CMK (cell line): ENCODE measurements around the gene SULT2B1.
"Not testable (repeated sequence)": the region's sequence is repeated elsewhere in the genome, so short reads cannot be mapped to it uniquely, and the experiment has no call there.

ENCODE experiments used
- DNase-seq: peaks from one replicate; pipeline ENCODE4 v3.0.0-alpha.2; 2010; ENCODE audit warnings: low read depth

SULT2B1 gene

DNA sequence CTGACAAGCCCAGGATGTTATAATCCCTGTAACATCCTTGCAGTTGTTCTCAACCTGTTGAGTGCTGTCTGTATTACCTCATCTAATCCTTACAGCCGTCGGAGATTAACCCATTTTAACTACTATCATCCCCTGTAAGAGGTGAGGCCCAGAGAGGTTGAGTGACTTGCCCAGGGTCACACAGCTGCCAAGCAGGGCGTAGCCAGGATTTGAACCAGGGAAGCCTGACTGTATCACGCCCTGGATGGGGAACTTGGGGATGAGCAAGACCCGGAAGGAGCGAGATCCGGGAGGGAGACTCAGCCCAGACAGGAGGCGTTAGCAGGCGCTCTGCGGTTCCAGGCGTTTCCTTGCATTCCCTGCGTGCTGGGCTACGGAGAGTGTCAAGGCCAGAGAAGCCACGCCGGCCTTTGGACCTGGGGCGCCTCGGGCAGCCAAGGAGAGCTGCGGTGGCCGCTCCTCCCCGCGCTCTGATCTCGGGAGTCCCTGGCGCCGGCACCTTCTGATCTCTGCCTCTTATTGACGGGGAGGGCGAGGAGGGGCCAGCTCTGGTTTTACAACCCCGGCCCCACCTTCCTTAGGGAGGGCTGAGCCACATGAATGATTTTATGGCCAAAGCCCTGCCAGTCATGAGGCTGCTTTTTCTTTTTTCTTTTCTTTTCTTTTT, 6.2 kb downstream of the SULT2B1 start:
- no peak for DNase-seq

DNA sequence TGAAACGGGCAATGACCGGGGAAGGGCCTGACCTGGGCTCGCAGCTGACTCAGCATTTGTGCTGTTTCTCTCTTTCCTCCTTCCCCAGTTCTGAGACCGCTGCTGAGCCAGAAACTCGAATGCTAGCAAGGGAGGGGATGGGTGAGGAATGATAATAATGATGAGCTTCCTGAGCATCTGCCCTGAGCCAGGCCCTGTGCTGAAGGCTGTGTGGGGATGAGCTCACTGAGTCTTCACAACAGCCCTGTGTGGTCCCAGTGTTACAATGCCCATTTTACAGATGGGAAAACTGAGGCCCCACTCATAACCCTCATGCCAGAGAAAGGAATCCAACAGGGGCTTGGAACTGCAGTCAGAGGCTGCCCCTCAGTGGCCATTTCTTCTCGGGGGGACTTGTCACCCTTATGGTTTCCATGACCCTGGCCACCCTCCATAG, 8.1 kb downstream of the SULT2B1 start:
- DNase-seq: no peak

DNA sequence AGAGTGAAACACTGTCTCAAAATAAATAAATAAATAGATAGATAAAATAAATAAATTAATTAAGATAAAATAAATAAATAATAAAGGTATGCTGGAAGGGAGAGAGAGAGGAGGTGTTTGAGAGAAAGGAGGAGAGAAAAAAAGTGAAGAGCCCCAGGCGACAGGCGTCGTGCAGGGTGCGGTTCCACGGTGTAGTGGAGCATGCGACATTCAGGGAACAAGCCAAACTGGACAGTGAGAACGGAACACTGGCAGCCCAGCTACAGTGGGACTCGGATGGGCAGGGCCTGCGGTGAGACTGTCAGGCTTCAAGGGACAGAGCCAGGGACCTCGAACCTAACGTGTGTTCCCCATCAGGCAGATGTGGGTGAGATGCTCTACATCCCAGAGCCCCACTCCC, 9.4 kb downstream of the SULT2B1 start:
- DNase-seq: no peak

DNA sequence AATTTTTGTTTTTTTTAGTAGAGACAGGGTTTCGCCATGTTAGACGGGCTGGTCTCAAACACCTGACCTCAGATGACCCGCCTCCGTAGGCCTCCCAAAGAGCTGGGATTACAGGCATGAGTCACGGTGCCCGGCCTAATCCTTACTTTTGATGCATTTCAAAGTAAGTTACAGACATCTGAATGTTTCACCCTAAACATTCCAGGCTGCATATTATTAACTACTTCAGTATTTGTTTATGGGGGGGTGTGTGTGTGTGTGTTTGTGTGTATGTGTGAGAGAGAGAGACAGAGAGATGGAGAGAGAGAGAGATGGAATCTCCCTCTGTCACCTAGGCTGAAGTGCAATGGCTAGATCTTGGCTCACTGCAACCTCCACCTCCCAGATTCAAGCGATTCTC, 13.1 kb downstream of the SULT2B1 start:
- no peak for DNase-seq

- no peak for DNase-seq
These were observed 16.4 kb downstream of the SULT2B1 start for GRCh38 chr19:48568345-48568886.

DNA sequence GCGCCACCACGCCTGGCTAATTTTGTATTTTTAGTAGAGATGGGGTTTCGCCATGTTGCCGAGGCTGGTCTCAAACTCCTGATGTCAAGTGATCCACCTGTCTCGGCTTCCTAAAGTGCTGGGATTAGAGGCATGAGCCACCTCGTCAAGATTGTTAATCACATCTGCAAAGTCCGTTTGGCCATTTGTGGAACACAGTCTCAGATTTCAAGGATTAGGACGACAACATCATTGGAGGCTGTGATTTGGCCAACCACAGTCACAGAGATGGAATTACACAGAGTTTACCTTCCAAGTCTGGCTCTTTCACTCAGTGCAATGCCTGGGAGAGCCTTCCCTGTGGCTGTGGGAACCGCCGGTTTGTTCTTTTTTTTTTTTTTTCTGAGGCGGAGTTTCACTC, 17.8 kb downstream of the SULT2B1 start:
- DNase-seq: no peak

- no peak for DNase-seq
These were observed 19.6 kb downstream of the SULT2B1 start for GRCh38 chr19:48571378-48572162.

- DNase-seq: no peak
These were observed 21.2 kb downstream of the SULT2B1 start for GRCh38 chr19:48573163-48573505.

GRCh38 chr19:48575931-48576622, 24.1 kb downstream of the SULT2B1 start:
- DNase-seq: no peak

GRCh38 chr19:48577908-48578307, 25.9 kb downstream of the SULT2B1 start:
- DNase-seq: not testable (repeated sequence)

DNA sequence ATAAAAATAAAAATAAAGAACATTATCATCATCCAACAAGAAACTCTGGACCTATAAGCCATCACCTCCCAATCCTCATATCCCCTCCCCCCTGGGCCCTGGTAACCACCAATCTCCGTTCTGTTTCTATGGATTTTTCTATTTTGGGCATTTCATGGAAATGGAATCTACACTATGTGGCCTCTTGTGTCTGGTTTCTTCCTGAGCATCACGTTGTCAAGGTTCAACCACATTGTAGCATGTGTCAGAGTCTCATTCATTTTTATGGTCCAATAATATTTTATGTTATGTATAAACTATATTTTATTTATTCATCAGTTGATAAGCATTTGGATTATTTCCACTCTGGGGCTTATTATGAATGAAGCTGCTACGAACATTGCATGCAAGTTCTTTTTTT, 26.9 kb downstream of the SULT2B1 start:
- no peak for DNase-seq

GRCh38 chr19:48582168-48582567, 30.2 kb downstream of the SULT2B1 start:
- DNase-seq: no peak

- no peak for DNase-seq
These were observed 35.4 kb downstream of the SULT2B1 start for GRCh38 chr19:48587387-48587786.

- peak; percentile 81 for DNase-seq
These were observed 36.9 kb downstream of the SULT2B1 start for GRCh38 chr19:48588670-48589401.

GRCh38 chr19:48591021-48591420, 39.0 kb downstream of the SULT2B1 start:
- no peak for DNase-seq

DNA sequence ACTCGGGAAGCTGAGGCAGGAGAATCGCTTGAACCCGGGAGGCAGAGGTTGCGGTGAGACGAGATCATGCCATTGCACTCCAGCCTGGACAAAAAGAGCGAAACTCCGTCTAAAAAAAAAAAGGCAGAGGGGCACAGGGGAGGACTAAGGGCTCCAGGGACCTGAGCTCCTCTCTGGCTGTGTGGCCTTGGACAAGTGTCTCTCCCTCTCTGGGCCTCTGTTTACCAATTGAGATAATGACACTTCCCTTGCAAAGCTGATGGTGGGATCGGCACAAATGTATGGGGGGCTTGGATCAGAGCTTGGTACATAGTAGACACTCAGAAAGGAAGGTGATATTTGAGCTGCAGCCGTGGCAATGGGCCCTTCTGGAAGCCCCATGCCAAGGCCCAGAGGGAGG, 43.2 kb downstream of the SULT2B1 start:
- DNase-seq: no peak

- no peak for DNase-seq
These were observed 43.9 kb downstream of the SULT2B1 start for GRCh38 chr19:48595833-48596232.

DNA sequence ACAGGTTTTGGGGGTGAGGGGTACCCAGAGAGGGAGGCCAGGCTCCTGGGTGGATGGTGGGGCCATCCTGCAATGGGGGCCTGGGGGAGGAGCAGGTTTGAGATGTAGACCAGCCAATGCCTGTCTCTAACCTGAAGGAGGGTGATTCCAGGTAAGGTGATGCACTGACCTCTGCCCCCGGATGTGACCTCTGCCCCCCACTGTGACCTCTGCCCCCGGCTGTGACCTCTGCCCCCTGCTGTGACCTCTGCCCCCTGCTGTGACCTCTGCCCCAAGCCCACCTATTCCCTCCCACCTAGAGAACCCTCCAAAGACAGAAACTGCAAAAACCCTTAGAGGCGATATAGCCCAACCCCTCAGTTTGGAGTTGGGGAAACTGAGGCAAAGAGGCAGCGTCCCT, 44.3 kb downstream of the SULT2B1 start:
- no peak for DNase-seq

GRCh38 chr19:48596679-48597465, 44.9 kb downstream of the SULT2B1 start:
- DNase-seq: no peak

GRCh38 chr19:48598996-48599700, 47.2 kb downstream of the SULT2B1 start:
- DNase-seq: no peak
